Choroid plexus epithelial cell (primary cell): ENCODE data around the gene ST7.

ENCODE experiments used
- DNase-seq: peaks from one replicate; pipeline ENCODE4 v3.0.0-alpha.2; 2010; ENCODE audit warnings: low read depth
- H3K4me3 ChIP-seq: 2 replicates; pipeline ENCODE4 v1.5.1; 2011; ENCODE audit warnings: low read depth, mild to moderate bottlenecking, control low read depth, low read length, moderate library complexity
- TF ChIP-seq, protein P1 (sequence below): conservative IDR thresholded peaks from 2 replicates; pipeline ENCODE4 v1.5.1; 2011; ENCODE audit warnings: low read depth, mild to moderate bottlenecking, control low read depth, inconsistent platforms, low read length, moderate library complexity

ST7 gene

DNA sequence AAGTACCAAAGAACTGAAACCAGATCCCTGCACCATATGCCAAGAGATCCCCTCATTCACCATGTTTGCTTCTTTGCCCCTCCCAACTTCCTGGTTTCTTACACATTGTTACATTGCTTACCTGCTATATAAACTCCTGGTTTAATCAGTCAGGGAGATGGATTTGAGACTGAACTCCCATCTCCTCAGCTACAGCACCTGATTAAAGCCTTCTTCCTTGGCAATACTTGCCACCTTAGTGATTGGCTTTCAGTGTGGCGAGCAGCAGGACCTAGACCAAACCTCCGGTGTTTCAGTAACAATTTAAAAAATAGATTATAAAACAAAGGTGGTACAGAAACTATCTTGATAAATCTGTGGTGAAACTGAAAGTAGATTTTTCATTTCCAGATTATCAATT, 122.6 kb downstream of the ST7 start:
- TF ChIP-seq, protein P1, sequence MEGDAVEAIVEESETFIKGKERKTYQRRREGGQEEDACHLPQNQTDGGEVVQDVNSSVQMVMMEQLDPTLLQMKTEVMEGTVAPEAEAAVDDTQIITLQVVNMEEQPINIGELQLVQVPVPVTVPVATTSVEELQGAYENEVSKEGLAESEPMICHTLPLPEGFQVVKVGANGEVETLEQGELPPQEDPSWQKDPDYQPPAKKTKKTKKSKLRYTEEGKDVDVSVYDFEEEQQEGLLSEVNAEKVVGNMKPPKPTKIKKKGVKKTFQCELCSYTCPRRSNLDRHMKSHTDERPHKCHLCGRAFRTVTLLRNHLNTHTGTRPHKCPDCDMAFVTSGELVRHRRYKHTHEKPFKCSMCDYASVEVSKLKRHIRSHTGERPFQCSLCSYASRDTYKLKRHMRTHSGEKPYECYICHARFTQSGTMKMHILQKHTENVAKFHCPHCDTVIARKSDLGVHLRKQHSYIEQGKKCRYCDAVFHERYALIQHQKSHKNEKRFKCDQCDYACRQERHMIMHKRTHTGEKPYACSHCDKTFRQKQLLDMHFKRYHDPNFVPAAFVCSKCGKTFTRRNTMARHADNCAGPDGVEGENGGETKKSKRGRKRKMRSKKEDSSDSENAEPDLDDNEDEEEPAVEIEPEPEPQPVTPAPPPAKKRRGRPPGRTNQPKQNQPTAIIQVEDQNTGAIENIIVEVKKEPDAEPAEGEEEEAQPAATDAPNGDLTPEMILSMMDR = no peak
- no peak for DNase-seq
- H3K4me3 ChIP-seq = no peak overlapping the region

DNA sequence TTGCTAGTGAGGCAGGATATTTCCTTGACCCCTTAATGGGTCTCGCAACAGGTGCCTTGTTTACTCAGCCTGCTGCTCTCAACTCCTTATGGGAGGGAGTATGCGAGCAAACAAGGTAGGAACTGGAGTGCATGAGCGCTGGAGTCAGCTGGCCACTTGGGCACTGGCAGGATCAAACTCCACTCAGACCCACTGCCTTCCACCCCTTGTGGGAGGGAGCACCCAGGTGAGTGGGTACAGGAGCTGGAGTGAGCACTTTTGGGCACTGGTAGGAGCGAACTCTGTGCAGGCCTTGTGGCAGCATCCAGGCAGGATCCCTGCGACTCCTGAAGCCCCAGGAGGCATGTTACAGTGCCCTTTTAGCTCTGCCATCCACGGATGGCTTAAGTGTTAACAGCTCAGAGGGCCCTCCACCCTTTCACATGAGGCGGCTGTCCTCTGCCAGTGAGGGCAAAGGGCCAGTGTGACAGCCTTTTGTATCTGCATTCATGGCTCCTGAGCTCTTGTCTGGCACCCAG, 123.2 kb downstream of the ST7 start:
- H3K4me3 ChIP-seq = no peak overlapping the region
- TF ChIP-seq, protein P1 = no peak
- DNase-seq = no peak

DNA sequence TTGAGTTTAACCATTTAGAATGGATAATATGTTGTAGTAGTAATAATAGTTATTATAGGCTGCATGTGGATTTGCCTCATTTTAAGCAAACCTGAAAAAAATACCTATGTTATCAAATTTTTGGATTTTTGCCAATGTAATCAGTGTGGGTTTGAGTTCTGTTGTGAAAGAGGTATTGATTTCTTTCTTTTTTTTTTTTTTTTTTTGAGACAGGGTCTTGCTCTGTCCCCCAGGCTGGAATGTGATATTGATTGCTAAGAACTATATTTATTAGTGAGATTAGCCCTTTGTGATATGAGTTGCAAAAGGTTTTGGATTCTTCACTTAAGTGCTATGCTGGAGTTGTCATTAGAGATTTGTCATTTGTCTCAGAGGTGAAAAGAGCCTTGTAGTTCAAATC, 124.4 kb downstream of the ST7 start:
- DNase-seq = no peak
- TF ChIP-seq, protein P1 = no peak
- no peak overlapping the region for H3K4me3 ChIP-seq

DNA sequence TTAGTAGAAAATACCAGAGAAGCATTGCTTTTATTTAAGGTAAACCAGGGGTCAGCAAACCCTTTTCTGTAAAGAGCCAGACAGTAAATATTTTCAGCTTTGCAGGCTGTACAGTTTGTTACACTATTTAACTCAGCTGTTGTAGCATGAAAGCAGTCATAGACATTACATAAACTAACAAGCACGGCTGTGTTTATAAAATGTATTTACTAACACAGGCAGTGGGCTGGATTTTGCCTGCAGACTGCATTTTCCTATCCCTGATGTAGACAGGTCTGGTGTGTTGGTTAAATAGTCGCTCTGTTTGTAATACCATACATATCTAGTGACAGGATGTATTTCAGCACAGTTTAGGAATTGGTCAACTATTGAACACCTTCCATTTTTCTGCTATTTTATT, 129.3 kb downstream of the ST7 start:
- TF ChIP-seq, protein P1 = no peak
- no peak for DNase-seq
- H3K4me3 ChIP-seq = no peak overlapping the region

- no peak overlapping the region for H3K4me3 ChIP-seq
- no peak for DNase-seq
- TF ChIP-seq, protein P1 = no peak
Observed at GRCh38 chr7:117083648-117084047, 130.3 kb downstream of the ST7 start.

- no peak for DNase-seq
- TF ChIP-seq, protein P1 = no peak
- H3K4me3 ChIP-seq = no peak overlapping the region
Observed at GRCh38 chr7:117084286-117084685, 131.0 kb downstream of the ST7 start.

GRCh38 chr7:117085275-117085674, 132.0 kb downstream of the ST7 start:
- DNase-seq = no peak
- TF ChIP-seq, protein P1 = no peak
- H3K4me3 ChIP-seq = no peak overlapping the region
